Uterus (tissue), 2 donors: Measurements from ENCODE around the gene DUSP1.

Source experiments
- POLR2A ChIP-seq, 2 donors: fragments of 450-650 bp; IDR thresholded peaks; one replicate each; pipeline ENCODE4 v1.6.1; 2016; ENCODE audit warnings: antibody characterized with exemption in 2 of 2, mild to moderate bottlenecking in 1 of 2, moderate library complexity in 1 of 2
- TF ChIP-seq, protein P1 (sequence below), 4 experiments: fragments of 200-600 bp in 2 of 4; fragments of 450-650 bp in 2 of 4; sonication (generic) in 2 of 4; IDR thresholded peaks; one replicate each; pipeline ENCODE4 v1.5.1; 2016 to 2019; ENCODE audit warnings: antibody characterized with exemption in 4 of 4, mild to moderate bottlenecking in 2 of 4, moderate library complexity in 1 of 4

DNA sequence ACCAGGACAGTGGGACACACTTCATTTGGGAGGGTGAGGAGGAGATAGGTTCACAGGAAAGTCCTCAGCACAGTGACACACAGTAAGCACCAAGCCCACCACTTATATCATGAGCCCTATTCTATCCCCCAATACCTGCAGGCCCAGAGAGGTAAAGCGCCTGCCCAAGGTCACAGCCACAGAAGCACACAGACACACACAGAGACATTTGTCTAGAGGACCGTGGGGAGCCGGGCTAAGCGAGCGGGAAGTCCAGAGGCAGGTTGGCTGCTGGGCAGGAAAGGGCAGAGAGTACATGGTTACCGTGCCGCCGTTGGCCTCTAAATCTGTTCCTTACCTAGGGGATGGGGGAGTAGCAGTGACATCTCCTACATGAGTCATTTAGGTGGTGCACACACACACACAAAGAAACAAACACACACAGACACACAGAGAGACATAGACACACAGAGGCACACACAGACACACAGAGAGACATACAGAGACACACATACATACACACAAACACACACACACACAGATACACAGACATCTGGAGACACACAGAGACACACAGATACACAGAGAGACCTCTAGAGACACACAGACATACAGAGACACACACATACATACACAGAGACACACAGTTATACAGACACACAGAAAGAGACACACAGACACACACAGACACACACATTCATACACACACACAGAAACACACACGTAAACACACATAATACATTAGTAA lies 15.9 kb upstream of the DUSP1 start:
- TF ChIP-seq POLR2A (IDR thresholded peaks at IDR 0.05), result no peak
- TF ChIP-seq, protein P1, sequence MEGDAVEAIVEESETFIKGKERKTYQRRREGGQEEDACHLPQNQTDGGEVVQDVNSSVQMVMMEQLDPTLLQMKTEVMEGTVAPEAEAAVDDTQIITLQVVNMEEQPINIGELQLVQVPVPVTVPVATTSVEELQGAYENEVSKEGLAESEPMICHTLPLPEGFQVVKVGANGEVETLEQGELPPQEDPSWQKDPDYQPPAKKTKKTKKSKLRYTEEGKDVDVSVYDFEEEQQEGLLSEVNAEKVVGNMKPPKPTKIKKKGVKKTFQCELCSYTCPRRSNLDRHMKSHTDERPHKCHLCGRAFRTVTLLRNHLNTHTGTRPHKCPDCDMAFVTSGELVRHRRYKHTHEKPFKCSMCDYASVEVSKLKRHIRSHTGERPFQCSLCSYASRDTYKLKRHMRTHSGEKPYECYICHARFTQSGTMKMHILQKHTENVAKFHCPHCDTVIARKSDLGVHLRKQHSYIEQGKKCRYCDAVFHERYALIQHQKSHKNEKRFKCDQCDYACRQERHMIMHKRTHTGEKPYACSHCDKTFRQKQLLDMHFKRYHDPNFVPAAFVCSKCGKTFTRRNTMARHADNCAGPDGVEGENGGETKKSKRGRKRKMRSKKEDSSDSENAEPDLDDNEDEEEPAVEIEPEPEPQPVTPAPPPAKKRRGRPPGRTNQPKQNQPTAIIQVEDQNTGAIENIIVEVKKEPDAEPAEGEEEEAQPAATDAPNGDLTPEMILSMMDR (IDR thresholded peaks at IDR 0.05), result no peak
